ENCODE data around the gene NSD1. TPM values are rescaled to one million over a fixed set of nuclear protein-coding genes. Genes with fewer than 3 reads are reported as not detected.
"Not testable (repeated sequence)": the region's sequence is repeated elsewhere in the genome, so short reads cannot be mapped to it uniquely, and the experiment has no call there.

NSD1 gene
- total RNA-seq, 2 donors from 2014 or later = 29.8 to 32.0 TPM

DNA sequence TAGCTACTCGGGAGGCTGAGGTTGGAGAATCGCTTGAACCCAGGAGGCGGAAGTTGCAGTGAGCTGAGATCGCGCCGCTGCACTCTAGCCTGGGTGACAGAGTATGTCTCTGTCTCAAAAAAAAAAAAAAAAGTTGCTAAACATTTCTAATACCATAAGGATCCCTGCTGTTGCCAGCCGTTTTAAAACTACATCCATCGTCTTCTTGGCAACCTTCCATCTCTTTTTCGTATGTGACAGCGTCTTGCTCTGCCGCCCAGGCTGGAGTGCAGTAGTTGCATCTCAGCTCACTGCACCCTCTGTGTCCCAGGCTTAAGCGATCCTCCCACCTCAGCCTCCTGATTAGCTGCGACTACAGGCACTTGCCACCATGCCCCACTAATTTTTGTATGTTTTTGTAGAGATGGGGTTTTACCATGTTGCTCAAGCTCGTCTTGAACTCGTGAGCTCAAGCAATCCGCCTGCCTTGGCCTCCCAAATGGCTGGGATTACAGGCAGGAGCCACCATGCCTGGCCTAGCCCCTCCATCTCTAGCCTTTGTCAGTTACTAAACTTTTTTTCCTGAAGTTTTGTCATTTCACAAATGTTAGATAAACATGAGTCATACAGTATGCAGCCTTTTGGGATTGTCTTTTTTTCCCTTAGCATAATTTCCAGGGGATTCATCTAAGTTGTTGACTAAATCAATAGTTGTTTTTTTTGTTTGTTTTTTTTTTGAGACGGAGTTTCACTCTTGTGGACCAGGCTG is 13.5 kb downstream of the NSD1 start:
- no peak overlapping the region for H3K27ac ChIP-seq
- 87 to 88% methylated on average over 17 of the region's 17 CpGs for WGBS, 2 donors
- no peaks in the 10 kb centered on the region for H3K9me3 ChIP-seq
- no peaks in the 10 kb centered on the region for H3K27me3 ChIP-seq
- ATAC-seq (no peak), DNase-seq (no peak)
- TF ChIP-seq, protein P1, sequence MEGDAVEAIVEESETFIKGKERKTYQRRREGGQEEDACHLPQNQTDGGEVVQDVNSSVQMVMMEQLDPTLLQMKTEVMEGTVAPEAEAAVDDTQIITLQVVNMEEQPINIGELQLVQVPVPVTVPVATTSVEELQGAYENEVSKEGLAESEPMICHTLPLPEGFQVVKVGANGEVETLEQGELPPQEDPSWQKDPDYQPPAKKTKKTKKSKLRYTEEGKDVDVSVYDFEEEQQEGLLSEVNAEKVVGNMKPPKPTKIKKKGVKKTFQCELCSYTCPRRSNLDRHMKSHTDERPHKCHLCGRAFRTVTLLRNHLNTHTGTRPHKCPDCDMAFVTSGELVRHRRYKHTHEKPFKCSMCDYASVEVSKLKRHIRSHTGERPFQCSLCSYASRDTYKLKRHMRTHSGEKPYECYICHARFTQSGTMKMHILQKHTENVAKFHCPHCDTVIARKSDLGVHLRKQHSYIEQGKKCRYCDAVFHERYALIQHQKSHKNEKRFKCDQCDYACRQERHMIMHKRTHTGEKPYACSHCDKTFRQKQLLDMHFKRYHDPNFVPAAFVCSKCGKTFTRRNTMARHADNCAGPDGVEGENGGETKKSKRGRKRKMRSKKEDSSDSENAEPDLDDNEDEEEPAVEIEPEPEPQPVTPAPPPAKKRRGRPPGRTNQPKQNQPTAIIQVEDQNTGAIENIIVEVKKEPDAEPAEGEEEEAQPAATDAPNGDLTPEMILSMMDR (IDR thresholded peaks at IDR 0.05) = no peak
- TF ChIP-seq POLR2A (IDR thresholded peaks at IDR 0.05) = no peak
- peaks cover 4% of the 10 kb centered on the region for H3K4me1 ChIP-seq
- H3K36me3 ChIP-seq (replicated peaks in 1 of 2; ENCODE audit: insufficient read depth in 1 of 2, low read depth in 2 of 2) = peaks cover 4 to 13% of the 10 kb centered on the region in 2 donors
- H3K4me3 ChIP-seq = no peak overlapping the region
- intact Hi-C loops (cut with DNase I) = no loop called here

DNA sequence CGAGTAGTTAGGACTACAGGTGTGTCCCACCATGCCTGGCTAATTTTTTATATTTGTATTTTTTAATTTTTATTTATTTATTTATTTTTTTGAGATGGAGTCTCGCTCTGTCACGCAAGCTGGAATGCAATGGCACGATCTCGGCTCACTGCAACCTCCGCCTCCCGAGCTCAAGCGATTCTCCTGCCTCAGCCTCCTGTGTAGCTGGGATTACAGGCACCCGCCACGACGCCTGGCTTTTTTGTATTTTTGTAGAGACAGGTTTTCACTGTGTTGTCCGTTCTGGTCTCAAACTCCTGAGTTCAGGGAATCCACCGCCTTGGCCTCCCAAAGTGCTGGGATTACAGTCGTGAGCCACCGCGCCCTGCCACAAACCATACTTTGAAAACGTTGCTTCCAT is 16.5 kb downstream of the NSD1 start:
- ATAC-seq; H3K4me3 ChIP-seq; intact Hi-C loops (cut with DNase I); H3K9me3 ChIP-seq; H3K27ac ChIP-seq; H3K36me3 ChIP-seq (replicated peaks in 1 of 2; ENCODE audit: insufficient read depth in 1 of 2, low read depth in 2 of 2); DNase-seq; H3K27me3 ChIP-seq; H3K4me1 ChIP-seq: not testable (repeated sequence)
- WGBS, 2 donors = 93% methylated on average over 17 of the region's 17 CpGs

DNA sequence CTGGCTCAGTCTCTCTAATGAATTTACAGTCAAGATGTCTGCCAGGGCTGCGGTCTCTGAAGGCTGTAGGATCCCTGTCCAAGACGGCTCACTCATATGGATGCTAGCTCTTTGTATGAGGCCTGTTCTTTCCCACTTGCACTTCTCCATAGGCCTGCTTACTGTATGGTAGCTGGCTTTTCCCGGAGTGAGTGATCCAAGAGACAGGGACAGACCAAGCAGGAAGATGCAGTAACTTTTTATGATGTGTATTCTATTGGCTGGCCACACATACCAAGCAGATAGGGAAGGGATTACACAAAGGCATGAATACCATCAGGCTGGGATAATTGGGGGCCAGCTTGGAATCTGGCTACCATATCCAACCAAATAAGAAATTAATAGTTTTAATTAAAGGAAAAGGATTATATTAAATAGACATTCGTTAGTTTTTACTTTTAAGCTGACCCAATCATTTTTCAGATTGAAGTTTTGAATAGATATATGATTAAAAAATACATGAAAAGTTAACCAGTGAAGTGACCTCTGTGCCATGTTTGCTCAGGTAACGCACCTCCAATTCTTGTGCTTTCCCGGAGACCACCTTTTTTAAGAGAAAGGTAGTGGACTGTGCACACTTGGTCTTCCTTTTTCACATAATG is 20.6 kb downstream of the NSD1 start:
- DNase-seq (no peak), ATAC-seq (no peak)
- H3K36me3 ChIP-seq (replicated peaks in 1 of 2; ENCODE audit: insufficient read depth in 1 of 2, low read depth in 2 of 2) = peaks cover 2 to 4% of the 10 kb centered on the region in 2 donors
- intact Hi-C loops (cut with DNase I) = no loop called here
- 85 to 87% methylated on average over 5 to 6 of the region's 6 CpGs for WGBS, 2 donors
- H3K4me3 ChIP-seq = no peak overlapping the region
- H3K9me3 ChIP-seq = no peaks in the 10 kb centered on the region
- H3K27ac ChIP-seq = no peak overlapping the region
- no peaks in the 10 kb centered on the region for H3K27me3 ChIP-seq
- no peak for TF ChIP-seq POLR2A (IDR thresholded peaks at IDR 0.05)
- TF ChIP-seq, protein P1 (IDR thresholded peaks at IDR 0.05) = no peak
- H3K4me1 ChIP-seq = peaks cover 4% of the 10 kb centered on the region

DNA sequence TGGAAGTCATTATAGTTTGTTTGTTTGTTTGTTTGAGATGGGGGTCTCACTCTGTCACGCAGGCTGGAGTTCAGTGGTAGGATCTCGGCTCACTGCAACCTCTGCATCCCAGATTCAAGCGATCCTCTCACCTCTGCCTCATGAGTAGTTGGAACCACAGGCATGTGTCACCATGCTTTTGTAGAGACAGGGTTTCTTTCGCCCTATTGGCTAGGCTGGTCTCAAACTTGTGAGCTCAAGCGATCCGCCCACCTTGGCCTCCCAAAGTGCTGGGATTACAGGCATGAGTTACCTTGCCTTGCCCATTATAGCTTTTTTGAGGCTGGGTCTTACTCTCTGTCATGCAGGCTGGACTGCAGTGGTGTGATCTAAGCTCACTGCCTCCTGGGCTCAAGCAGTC is 28.8 kb downstream of the NSD1 start:
- intact Hi-C loops (cut with DNase I) = no loop called here
- TF ChIP-seq, protein P1 (IDR thresholded peaks at IDR 0.05) = no peak
- no peak for TF ChIP-seq POLR2A (IDR thresholded peaks at IDR 0.05)
- no peaks in the 10 kb centered on the region for H3K4me1 ChIP-seq

DNA sequence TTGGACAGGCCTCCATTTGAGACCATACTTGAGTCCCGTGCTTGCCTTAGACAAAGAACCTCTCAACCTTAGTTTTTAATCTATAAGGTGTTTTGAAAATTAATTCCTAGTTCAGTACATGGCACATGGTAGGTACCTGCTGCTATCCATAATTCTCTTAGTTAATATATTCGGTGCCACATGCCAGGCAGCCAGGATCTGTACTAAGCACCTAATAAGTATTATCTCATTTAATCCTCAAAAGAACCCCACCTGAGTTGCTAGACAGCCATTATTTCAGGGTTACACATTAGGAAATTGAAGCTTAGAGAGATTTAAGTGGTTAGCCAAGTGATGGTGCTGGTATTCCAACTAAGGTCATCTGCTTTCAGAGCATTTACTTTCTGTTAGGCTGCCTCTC is 29.9 kb downstream of the NSD1 start:
- Histone ChIP-seq H3K27ac (no peak overlapping the region), H3K27me3 (no peaks in the 10 kb centered on the region), H3K9me3 (no peaks in the 10 kb centered on the region), H3K4me3 (no peak overlapping the region), H3K36me3 (replicated peaks in 1 of 2; ENCODE audit: insufficient read depth in 1 of 2, low read depth in 2 of 2) (no peaks in the 10 kb centered on the region), H3K4me1 (no peaks in the 10 kb centered on the region)
- intact Hi-C loops (cut with DNase I) = no loop called here
- ATAC-seq = no peak
- WGBS, 2 donors = 93 to 96% methylated on average over 2 of the region's 2 CpGs
- DNase-seq = no peak
- no peak for TF ChIP-seq POLR2A (IDR thresholded peaks at IDR 0.05)
- TF ChIP-seq, protein P1 (IDR thresholded peaks at IDR 0.05) = no peak

More for the DNA sequence above, 28.8 kb downstream of the NSD1 start:
- WGBS, 2 donors = 97 to 98% methylated on average over 6 of the region's 6 CpGs
- Histone ChIP-seq H3K9me3 (no peaks in the 10 kb centered on the region), H3K27me3 (no peaks in the 10 kb centered on the region), H3K36me3 (replicated peaks in 1 of 2; ENCODE audit: insufficient read depth in 1 of 2, low read depth in 2 of 2) (no peaks in the 10 kb centered on the region), H3K27ac (no peak overlapping the region), H3K4me3 (no peak overlapping the region)
- DNase-seq (no peak), ATAC-seq (no peak)
